ENCODE data around the gene IFT52. TPM values are rescaled to one million over a fixed set of nuclear protein-coding genes. Genes with fewer than 3 reads are reported as not detected.
"Not testable (repeated sequence)": the region's sequence is repeated elsewhere in the genome, so short reads cannot be mapped to it uniquely, and the experiment has no call there.

Gene IFT52
- polyA plus RNA-seq, 2 of the 4 experiments (the other 2 are of a cell fraction): 26.3 to 42.2 TPM

- ChIA-PET CTCF (interaction anchor here (1.1 kb wide), 1 partner anchor 10 kb away, joined by 3 read pairs; no protein-coding TSS in a partner anchor), POLR2A (no interaction called here)
- Histone ChIP-seq H3K4me1 (no peaks in the 10 kb centered on the region), H3K27ac (no peak overlapping the region), H3K4me3 (no peak overlapping the region), H3K9me3 (no peaks in the 10 kb centered on the region), H3K4me2 (no peak overlapping the region)
- FAIRE-seq (no peak), ATAC-seq (no peak), DNase-seq (ENCODE audit: low read depth in 1 of 2, low spot score in 1 of 2) (no peak)
- TF ChIP-seq KDM5A (IDR thresholded peaks at IDR 0.05): no peak
- TF ChIP-seq RCOR1 (IDR thresholded peaks at IDR 0.05; ENCODE audit: low read depth, low read length): no peak
- TF ChIP-seq MAZ (IDR thresholded peaks at IDR 0.05; ENCODE audit: borderline replicate concordance, low read depth, low read length): no peak
- no peak for TF ChIP-seq POLR2A (IDR thresholded peaks at IDR 0.05; ENCODE audit: low read length)
- TF ChIP-seq ZFP36 (IDR thresholded peaks at IDR 0.05; ENCODE audit: borderline replicate concordance, partially characterized antibody): no peak
- no peak for TF ChIP-seq EHMT2 (IDR thresholded peaks at IDR 0.05; ENCODE audit: low read depth)
- TF ChIP-seq NR3C1 (IDR thresholded peaks at IDR 0.05): no peak
- no peak for TF ChIP-seq HMGXB4 (CRISPR knock-in tag; IDR thresholded peaks at IDR 0.05; ENCODE audit: borderline replicate concordance)
- no peak for TF ChIP-seq POLR2AphosphoS2 (conservative IDR thresholded peaks at IDR 0.05; ENCODE audit: low read length)
- no peak for TF ChIP-seq E2F6 (IDR thresholded peaks at IDR 0.05; ENCODE audit: borderline replicate concordance, low read depth)
- TF ChIP-seq RFX5 (IDR thresholded peaks at IDR 0.05): no peak
- no peak for TF ChIP-seq EP300 (IDR thresholded peaks at IDR 0.05)
- no peak for TF ChIP-seq CBX2 (IDR thresholded peaks at IDR 0.05; ENCODE audit: borderline replicate concordance, low read depth)
- TF ChIP-seq MAFK (IDR thresholded peaks at IDR 0.05; ENCODE audit: partially characterized antibody): no peak
- no peak for TF ChIP-seq EHF (CRISPR knock-in tag; IDR thresholded peaks at IDR 0.05)
- TF ChIP-seq JUNB (IDR thresholded peaks at IDR 0.05): no peak
- TF ChIP-seq HDAC2 (IDR thresholded peaks at IDR 0.05): no peak
- WGBS (ENCODE audit: missing lambda C conversion rate): 91% methylated on average over 9 of the region's 9 CpGs
Measured at GRCh38 chr20:43605715-43606114, 15.0 kb downstream of the IFT52 start.

GRCh38 chr20:43607278-43607677 lies 16.5 kb downstream of the IFT52 start:
- H3K27ac ChIP-seq; H3K4me3 ChIP-seq; H3K4me2 ChIP-seq; DNase-seq (ENCODE audit: low read depth in 1 of 2, low spot score in 1 of 2); H3K4me1 ChIP-seq; ATAC-seq; H3K9me3 ChIP-seq; POLR2A ChIA-PET; FAIRE-seq; CTCF ChIA-PET: not testable (repeated sequence)
- WGBS (ENCODE audit: missing lambda C conversion rate): 90% methylated on average over 12 of the region's 30 CpGs

- H3K4me3 ChIP-seq: no peak overlapping the region
- no peak for FAIRE-seq
- H3K27ac ChIP-seq: no peak overlapping the region
- TF ChIP-seq POLR2AphosphoS2 (conservative IDR thresholded peaks at IDR 0.05; ENCODE audit: low read length) (no peak), RARB (CRISPR knock-in tag; IDR thresholded peaks at IDR 0.05) (no peak), HDAC2 (IDR thresholded peaks at IDR 0.05) (no peak)
- DNase-seq (ENCODE audit: low read depth in 1 of 2, low spot score in 1 of 2): no peak
- CTCF ChIA-PET: no interaction called here
- H3K4me2 ChIP-seq: no peak overlapping the region
- H3K4me1 ChIP-seq: 0 out of 3 replicates have a peak, but pooled peaks cover 2% of the 10 kb centered on the region
- POLR2A ChIA-PET: no interaction called here
- no peak for ATAC-seq
- 95% methylated on average over 8 of the region's 8 CpGs for WGBS (ENCODE audit: missing lambda C conversion rate)
- H3K9me3 ChIP-seq: no peaks in the 10 kb centered on the region
Measured at GRCh38 chr20:43631598-43631997, 40.9 kb downstream of the IFT52 start.

GRCh38 chr20:43636429-43636828 lies 45.7 kb downstream of the IFT52 start:
- CTCF ChIA-PET: interaction anchor here (0.6 to 0.8 kb wide), 2 partner anchors 98 to 425 kb away, joined by 3 to 4 read pairs; no protein-coding TSS in a partner anchor
- DNase-seq (ENCODE audit: low read depth in 1 of 2, low spot score in 1 of 2): no peak
- 95% methylated on average over 2 of the region's 2 CpGs for WGBS (ENCODE audit: missing lambda C conversion rate)
- Histone ChIP-seq H3K9me3 (no peaks in the 10 kb centered on the region), H3K4me2 (no peak overlapping the region), H3K4me3 (no peak overlapping the region), H3K27ac (no peak overlapping the region), H3K4me1 (0 out of 3 replicates have a peak, but pooled peaks cover 2% of the 10 kb centered on the region)
- no peak for ATAC-seq
- POLR2A ChIA-PET: no interaction called here
- FAIRE-seq: no peak
- TF ChIP-seq FOSB (CRISPR knock-in tag; IDR thresholded peaks at IDR 0.05): no peak
- no peak for TF ChIP-seq SMC3 (IDR thresholded peaks at IDR 0.05)
- TF ChIP-seq BHLHE40 (IDR thresholded peaks at IDR 0.05; ENCODE audit: low read depth, low read length): no peak
- no peak for TF ChIP-seq RNF2 (IDR thresholded peaks at IDR 0.05; ENCODE audit: borderline replicate concordance, low read depth)
- TF ChIP-seq E2F6 (IDR thresholded peaks at IDR 0.05; ENCODE audit: borderline replicate concordance, low read depth): no peak
- TF ChIP-seq RARB (CRISPR knock-in tag; IDR thresholded peaks at IDR 0.05): no peak
- no peak for TF ChIP-seq POLR2A (IDR thresholded peaks at IDR 0.05; ENCODE audit: low read length)
- no peak for TF ChIP-seq ZFP36 (IDR thresholded peaks at IDR 0.05; ENCODE audit: borderline replicate concordance, partially characterized antibody)
- TF ChIP-seq BCL3 (IDR thresholded peaks at IDR 0.05): no peak
- no peak for TF ChIP-seq ATOH8 (CRISPR knock-in tag; IDR thresholded peaks at IDR 0.05; ENCODE audit: low read depth)
- TF ChIP-seq HMGXB4 (CRISPR knock-in tag; IDR thresholded peaks at IDR 0.05; ENCODE audit: borderline replicate concordance): no peak
- TF ChIP-seq RFX5 (IDR thresholded peaks at IDR 0.05): no peak
- TF ChIP-seq CBX2 (IDR thresholded peaks at IDR 0.05; ENCODE audit: borderline replicate concordance, low read depth): no peak

Measured in A549 (cell line).